Measurements from ENCODE around the gene IDUA.

DNA sequence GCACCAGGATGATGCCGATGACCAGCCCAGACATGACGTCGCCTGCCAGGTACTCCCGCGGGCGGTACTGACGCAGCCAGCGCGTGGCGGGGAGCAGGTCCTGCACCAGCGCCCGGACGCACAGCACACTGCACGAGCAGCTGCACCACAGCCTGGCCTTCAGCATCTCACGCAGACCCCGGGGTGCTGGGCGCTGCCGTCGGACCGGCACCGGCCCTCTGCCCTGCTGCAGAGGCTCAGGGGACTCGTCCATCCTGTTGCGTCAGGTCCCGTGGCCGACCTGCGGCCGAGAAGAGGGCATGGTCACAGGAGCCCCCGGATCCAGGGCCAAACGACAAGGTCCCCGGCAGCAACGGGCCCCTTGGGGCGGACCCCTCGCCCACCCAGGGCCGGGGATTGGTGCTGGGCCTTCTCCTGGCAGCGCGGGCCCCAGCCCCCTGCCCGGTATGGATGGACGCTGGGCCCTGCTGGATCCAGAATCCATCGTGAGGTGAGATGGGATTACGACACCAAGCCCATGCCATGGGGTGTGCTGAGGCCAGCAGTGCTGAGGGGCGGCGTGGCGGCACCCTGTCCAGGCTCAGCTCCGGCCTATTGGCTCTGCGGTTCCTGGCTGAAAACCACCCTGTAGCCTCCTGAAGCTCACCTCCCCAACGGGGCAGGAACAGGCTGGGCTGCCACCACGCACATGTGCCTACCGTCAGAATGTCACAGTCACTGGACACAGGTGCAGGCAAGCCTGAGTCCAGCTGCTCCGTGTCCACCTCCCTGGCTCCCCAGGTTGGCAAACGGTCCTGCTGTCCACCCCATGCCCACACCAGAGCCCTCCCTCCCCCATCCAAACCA is 4.8 kb downstream of the IDUA start:
- no peak for TF ChIP-seq EP300 (IDR thresholded peaks at IDR 0.05)
- TF ChIP-seq POLR2A (IDR thresholded peaks at IDR 0.05; ENCODE audit: low read depth) = no peak
- TF ChIP-seq, protein P1, sequence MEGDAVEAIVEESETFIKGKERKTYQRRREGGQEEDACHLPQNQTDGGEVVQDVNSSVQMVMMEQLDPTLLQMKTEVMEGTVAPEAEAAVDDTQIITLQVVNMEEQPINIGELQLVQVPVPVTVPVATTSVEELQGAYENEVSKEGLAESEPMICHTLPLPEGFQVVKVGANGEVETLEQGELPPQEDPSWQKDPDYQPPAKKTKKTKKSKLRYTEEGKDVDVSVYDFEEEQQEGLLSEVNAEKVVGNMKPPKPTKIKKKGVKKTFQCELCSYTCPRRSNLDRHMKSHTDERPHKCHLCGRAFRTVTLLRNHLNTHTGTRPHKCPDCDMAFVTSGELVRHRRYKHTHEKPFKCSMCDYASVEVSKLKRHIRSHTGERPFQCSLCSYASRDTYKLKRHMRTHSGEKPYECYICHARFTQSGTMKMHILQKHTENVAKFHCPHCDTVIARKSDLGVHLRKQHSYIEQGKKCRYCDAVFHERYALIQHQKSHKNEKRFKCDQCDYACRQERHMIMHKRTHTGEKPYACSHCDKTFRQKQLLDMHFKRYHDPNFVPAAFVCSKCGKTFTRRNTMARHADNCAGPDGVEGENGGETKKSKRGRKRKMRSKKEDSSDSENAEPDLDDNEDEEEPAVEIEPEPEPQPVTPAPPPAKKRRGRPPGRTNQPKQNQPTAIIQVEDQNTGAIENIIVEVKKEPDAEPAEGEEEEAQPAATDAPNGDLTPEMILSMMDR (IDR thresholded peaks at IDR 0.05) = no peak
- TF ChIP-seq POLR2AphosphoS5 (IDR thresholded peaks at IDR 0.05) = no peak
